Colonic mucosa (tissue), 4 donors: ENCODE results near the gene MSH4. TPM values are rescaled to one million over a fixed set of nuclear protein-coding genes. Genes with fewer than 3 reads are reported as not detected.
"Not testable (repeated sequence)": the region's sequence is repeated elsewhere in the genome, so short reads cannot be mapped to it uniquely, and the experiment has no call there.

Experiments
- DNase-seq: peaks from one replicate; pipeline ENCODE4 v3.0.0-alpha.2; 2020
- H3K27ac ChIP-seq: fragments of 200-600 bp; one replicate; pipeline ENCODE4 v1.8.0; 2021
- H3K27me3 ChIP-seq: fragments of 200-600 bp; one replicate; pipeline ENCODE4 v1.8.0; 2021
- H3K36me3 ChIP-seq: fragments of 200-600 bp; one replicate; pipeline ENCODE4 v1.8.0; 2021
- H3K4me1 ChIP-seq: fragments of 200-600 bp; one replicate; pipeline ENCODE4 v1.8.0; 2021; ENCODE audit warnings: mild to moderate bottlenecking
- H3K4me3 ChIP-seq: fragments of 200-600 bp; one replicate; pipeline ENCODE4 v1.8.0; 2021
- H3K9ac ChIP-seq, 2 donors: one replicate each; pipeline ENCODE4 v1.7.0; 2013; ENCODE audit warnings: control low read depth in 2 of 2, low read depth in 2 of 2, low read length in 2 of 2
- H3K9me3 ChIP-seq: fragments of 200-600 bp; one replicate; pipeline ENCODE4 v1.8.0; 2021
- CTCF ChIP-seq: fragments of 200-600 bp; IDR thresholded peaks from one replicate; pipeline ENCODE4 v1.8.0; 2022; ENCODE audit warnings: antibody characterized with exemption, mild to moderate bottlenecking
- intact Hi-C: fragments of 100-400 bp; cut with DNase I; formaldehyde crosslinking; loops from one replicate; pipeline ENCODE4 v1.14.1; 2022
- total RNA-seq, 2 donors: library from RNA; stranded (reverse); fragmentation: NEBNext Ultra II Directional in 1 of 2; extraction: Animal tissue kit (Norgen Biotek cat#: 25700) in 1 of 2; gene quantifications; one replicate each; pipeline ENCODE4 v1.2.1, GENCODE V29; 2021
- donor health status: healthy.
- donor health status: DM: no; HTN: no; CAD: no.
- donor health status: DM: no; HTN: no; CAD: no.

The MSH4 gene
- total RNA-seq, 2 donors from 2014 or later = 0.16 to 0.20 TPM

- intact Hi-C loops = no loop called here
These were observed 12.2 kb downstream of the MSH4 start for GRCh38 chr1:75808921-75809320.

GRCh38 chr1:75810113-75810512 lies 13.4 kb downstream of the MSH4 start:
- H3K36me3 ChIP-seq, H3K4me3 ChIP-seq, H3K9me3 ChIP-seq, H3K27ac ChIP-seq, H3K4me1 ChIP-seq, DNase-seq, H3K9ac ChIP-seq, H3K27me3 ChIP-seq, intact Hi-C loops: not testable (repeated sequence)

More at GRCh38 chr1:75808921-75809320, 12.2 kb downstream of the MSH4 start:
- DNase-seq = no peak
- no peak for TF ChIP-seq CTCF
- Histone ChIP-seq H3K4me3 (no peak overlapping the region), H3K36me3 (no peaks in the 10 kb centered on the region), H3K27ac (no peak overlapping the region), H3K9ac (no peak overlapping the region), H3K27me3 (no peaks in the 10 kb centered on the region), H3K9me3 (no peaks in the 10 kb centered on the region), H3K4me1 (no peaks in the 10 kb centered on the region)

- intact Hi-C loops = no loop called here
- no peaks in the 10 kb centered on the region for H3K27me3 ChIP-seq
- H3K36me3 ChIP-seq = no peaks in the 10 kb centered on the region
- no peaks in the 10 kb centered on the region for H3K9me3 ChIP-seq
- H3K4me3 ChIP-seq = no peak overlapping the region
- H3K9ac ChIP-seq = no peak overlapping the region
- H3K27ac ChIP-seq = peak overlapping the region; percentile 6
- no peak for DNase-seq
- no peak for TF ChIP-seq CTCF
- H3K4me1 ChIP-seq = no peaks in the 10 kb centered on the region
These were observed 14.7 kb downstream of the MSH4 start for GRCh38 chr1:75811211-75811981.

- H3K9me3 ChIP-seq = no peaks in the 10 kb centered on the region
- H3K36me3 ChIP-seq = no peaks in the 10 kb centered on the region
- H3K4me3 ChIP-seq = no peak overlapping the region
- no peaks in the 10 kb centered on the region for H3K4me1 ChIP-seq
- H3K9ac ChIP-seq = no peak overlapping the region
- TF ChIP-seq CTCF = no peak
- H3K27ac ChIP-seq = no peak overlapping the region
- no peaks in the 10 kb centered on the region for H3K27me3 ChIP-seq
- no peak for DNase-seq
- intact Hi-C loops = no loop called here
These were observed 15.4 kb downstream of the MSH4 start for GRCh38 chr1:75812065-75812464.

GRCh38 chr1:75823596-75823995 lies 26.9 kb downstream of the MSH4 start:
- H3K9me3 ChIP-seq, H3K4me1 ChIP-seq, H3K27me3 ChIP-seq, H3K9ac ChIP-seq, H3K36me3 ChIP-seq, intact Hi-C loops, H3K27ac ChIP-seq, H3K4me3 ChIP-seq, DNase-seq: not testable (repeated sequence)

GRCh38 chr1:75836528-75837100 lies 39.9 kb downstream of the MSH4 start:
- H3K9ac ChIP-seq = no peak overlapping the region
- no peaks in the 10 kb centered on the region for H3K27me3 ChIP-seq
- no peak overlapping the region for H3K4me3 ChIP-seq
- DNase-seq = no peak
- TF ChIP-seq CTCF = no peak
- no peak overlapping the region for H3K27ac ChIP-seq
- no peaks in the 10 kb centered on the region for H3K4me1 ChIP-seq
- intact Hi-C loops = no loop called here
- no peaks in the 10 kb centered on the region for H3K9me3 ChIP-seq
- no peaks in the 10 kb centered on the region for H3K36me3 ChIP-seq
